HAP-1 (cell line): ENCODE data around the gene MT1M.

Source experiments
- DNase-seq, 2 experiments: peaks; one replicate each; pipeline ENCODE4 v3.0.0-alpha.2; 2016 to 2020; ENCODE audit warnings: low spot score in 2 of 2
- H3K27me3 ChIP-seq: fragments of 250-450 bp; sonication (Bioruptor Pico); 2 replicates; pipeline ENCODE4 v1.5.1; 2020; ENCODE audit warnings: low read depth, mild to moderate bottlenecking, moderate library complexity
- H3K36me3 ChIP-seq: fragments of 250-450 bp; sonication (Bioruptor Pico); replicated peaks from 2 replicates; pipeline ENCODE4 v1.5.1; 2020; ENCODE audit warnings: mild to moderate bottlenecking
- H3K4me1 ChIP-seq: fragments of 250-450 bp; sonication (Bioruptor Pico); 2 replicates; pipeline ENCODE4 v1.5.1; 2020; ENCODE audit warnings: mild to moderate bottlenecking
- H3K4me3 ChIP-seq: fragments of 250-450 bp; sonication (Bioruptor Pico); 2 replicates; pipeline ENCODE4 v1.5.1; 2020; ENCODE audit warnings: mild to moderate bottlenecking, moderate library complexity
- H3K9me3 ChIP-seq: fragments of 250-450 bp; sonication (Bioruptor Pico); 2 replicates; pipeline ENCODE4 v1.5.1; 2020; ENCODE audit warnings: mild to moderate bottlenecking, moderate library complexity
- in situ Hi-C: fragments of 300-500 bp; cut with MboI; formaldehyde crosslinking; loops from 3 replicates; pipeline ENCODE4 v1.14.3; 2020; ENCODE audit warnings: low sequenced_read_pairs, inconsistent platforms, mixed read lengths

MT1M gene

GRCh38 chr16:56628486-56629350 is 3.7 kb upstream of the MT1M start:
- no peaks in the 10 kb centered on the region for H3K9me3 ChIP-seq
- in situ Hi-C loops = no loop called here
- peaks cover 33% of the 10 kb centered on the region for H3K4me1 ChIP-seq
- H3K4me3 ChIP-seq = no peak overlapping the region
- H3K27me3 ChIP-seq = no peaks in the 10 kb centered on the region
- H3K36me3 ChIP-seq = no peaks in the 10 kb centered on the region
- no peak for DNase-seq

GRCh38 chr16:56629531-56629930 is 2.9 kb upstream of the MT1M start:
- Histone ChIP-seq H3K36me3 (no peaks in the 10 kb centered on the region), H3K9me3 (no peaks in the 10 kb centered on the region), H3K4me3 (no peak overlapping the region), H3K4me1 (peaks cover 31% of the 10 kb centered on the region), H3K27me3 (no peaks in the 10 kb centered on the region)
- DNase-seq = no peak
- in situ Hi-C loops = no loop called here

- DNase-seq = no peak
- in situ Hi-C loops = no loop called here
- H3K4me1 ChIP-seq = peaks cover 25% of the 10 kb centered on the region
- no peak overlapping the region for H3K4me3 ChIP-seq
- H3K36me3 ChIP-seq = no peaks in the 10 kb centered on the region
- H3K27me3 ChIP-seq = no peaks in the 10 kb centered on the region
- no peaks in the 10 kb centered on the region for H3K9me3 ChIP-seq
These were observed 2.3 kb upstream of the MT1M start for GRCh38 chr16:56630134-56630533.

- Histone ChIP-seq H3K27me3 (no peaks in the 10 kb centered on the region), H3K4me3 (no peak overlapping the region), H3K9me3 (no peaks in the 10 kb centered on the region), H3K36me3 (no peaks in the 10 kb centered on the region), H3K4me1 (peaks cover 23% of the 10 kb centered on the region)
- in situ Hi-C loops = no loop called here
- no peak for DNase-seq
These were observed 1.3 kb upstream of the MT1M start for GRCh38 chr16:56631197-56631596.

GRCh38 chr16:56631832-56632155 is 665 bp upstream of the MT1M start:
- Histone ChIP-seq H3K4me3 (peak overlapping the region; percentile 36), H3K27me3 (no peaks in the 10 kb centered on the region)
- in situ Hi-C loops = no loop called here

GRCh38 chr16:56632848-56633365 is 448 bp downstream of the MT1M start:
- Histone ChIP-seq H3K4me3 (peak overlapping the region; percentile 36), H3K9me3 (no peaks in the 10 kb centered on the region), H3K4me1 (peaks cover 16% of the 10 kb centered on the region), H3K36me3 (no peaks in the 10 kb centered on the region), H3K27me3 (no peaks in the 10 kb centered on the region)
- in situ Hi-C loops = no loop called here
- DNase-seq = no peak

More at GRCh38 chr16:56631832-56632155, 665 bp upstream of the MT1M start:
- Histone ChIP-seq H3K4me1 (peaks cover 23% of the 10 kb centered on the region), H3K9me3 (no peaks in the 10 kb centered on the region), H3K36me3 (no peaks in the 10 kb centered on the region)
- no peak for DNase-seq

- Histone ChIP-seq H3K4me3 (no peak overlapping the region), H3K27me3 (no peaks in the 10 kb centered on the region)
- in situ Hi-C loops = no loop called here
These were observed 1.1 kb downstream of the MT1M start for GRCh38 chr16:56633535-56633934.

GRCh38 chr16:56634715-56635440 is 2.4 kb downstream of the MT1M start:
- H3K4me3 ChIP-seq = no peak overlapping the region
- peaks cover 16% of the 10 kb centered on the region for H3K4me1 ChIP-seq
- no peak for DNase-seq
- H3K9me3 ChIP-seq = no peaks in the 10 kb centered on the region
- H3K27me3 ChIP-seq = no peaks in the 10 kb centered on the region
- in situ Hi-C loops = no loop called here
- H3K36me3 ChIP-seq = no peaks in the 10 kb centered on the region

More at GRCh38 chr16:56633535-56633934, 1.1 kb downstream of the MT1M start:
- no peak for DNase-seq
- Histone ChIP-seq H3K4me1 (peaks cover 16% of the 10 kb centered on the region), H3K36me3 (no peaks in the 10 kb centered on the region), H3K9me3 (no peaks in the 10 kb centered on the region)

GRCh38 chr16:56635441-56635967 is 3.0 kb downstream of the MT1M start:
- Histone ChIP-seq H3K27me3 (no peaks in the 10 kb centered on the region), H3K4me3 (no peak overlapping the region)
- in situ Hi-C loops = no loop called here

GRCh38 chr16:56636616-56637413 is 4.4 kb downstream of the MT1M start:
- no peaks in the 10 kb centered on the region for H3K9me3 ChIP-seq
- no peaks in the 10 kb centered on the region for H3K27me3 ChIP-seq
- in situ Hi-C loops = no loop called here
- no peak for DNase-seq
- H3K4me3 ChIP-seq = no peak overlapping the region
- peaks cover 11% of the 10 kb centered on the region for H3K4me1 ChIP-seq
- H3K36me3 ChIP-seq = no peaks in the 10 kb centered on the region

More at GRCh38 chr16:56635441-56635967, 3.0 kb downstream of the MT1M start:
- no peaks in the 10 kb centered on the region for H3K9me3 ChIP-seq
- peaks cover 16% of the 10 kb centered on the region for H3K4me1 ChIP-seq
- no peaks in the 10 kb centered on the region for H3K36me3 ChIP-seq
- DNase-seq = no peak

GRCh38 chr16:56637814-56638750 is 5.6 kb downstream of the MT1M start, which contains the start of gene MT1A:
Gene MT1A (plus strand): TSS chr16:56638666. CDS start chr16:56638739, 73 bp downstream.
- Histone ChIP-seq H3K36me3 (no peaks in the 10 kb centered on the region), H3K27me3 (no peaks in the 10 kb centered on the region), H3K4me1 (no peaks in the 10 kb centered on the region), H3K9me3 (no peaks in the 10 kb centered on the region), H3K4me3 (no peak within 1 kb of the TSS)
- no peak for DNase-seq
- in situ Hi-C loops = no loop called here

GRCh38 chr16:56639045-56639444 is 6.6 kb downstream of the MT1M start:
- in situ Hi-C loops = no loop called here

More at GRCh38 chr16:56639045-56639444, 6.6 kb downstream of the MT1M start:
- Histone ChIP-seq H3K36me3 (no peaks in the 10 kb centered on the region), H3K27me3 (no peaks in the 10 kb centered on the region), H3K4me1 (no peaks in the 10 kb centered on the region), H3K4me3 (no peak overlapping the region), H3K9me3 (no peaks in the 10 kb centered on the region)
- DNase-seq = no peak
